Stimulated activated CD8-positive, alpha-beta memory T cell treated with anti-CD3 and anti-CD28 coated beads, Interleukin-12 subunit alpha, Interleukin-12 subunit beta, amount 100 ng/mL, for 24 hours (primary cell): Measurements from ENCODE around the gene FAM83C.
"Not testable (repeated sequence)": the region's sequence is repeated elsewhere in the genome, so short reads cannot be mapped to it uniquely, and the experiment has no call there.

ENCODE experiments used
- DNase-seq: peaks from one replicate; pipeline ENCODE4 v3.0.0-alpha.2; 2020; ENCODE audit errors: extremely low read depth

Gene FAM83C

DNA sequence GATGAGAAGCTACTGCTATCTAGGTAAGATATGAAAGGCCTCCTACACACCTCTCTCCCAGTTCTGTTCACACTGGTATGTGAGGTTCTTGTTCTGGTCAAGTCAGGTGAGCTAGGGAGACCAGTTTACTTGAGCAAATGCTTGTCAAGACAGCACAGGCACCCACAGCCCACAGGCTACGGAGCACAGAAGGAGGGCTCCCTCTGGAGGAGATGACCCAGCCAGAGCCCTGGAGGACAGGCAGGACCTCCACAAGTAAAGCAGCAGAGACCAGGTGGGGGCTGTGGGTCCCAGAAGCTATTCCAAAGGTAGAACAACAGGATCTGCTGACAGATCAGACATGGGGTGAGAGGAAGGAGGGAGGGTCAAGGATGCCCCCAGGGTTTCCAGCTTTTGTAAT, 27.5 kb downstream of the FAM83C start:
- DNase-seq: no peak

DNA sequence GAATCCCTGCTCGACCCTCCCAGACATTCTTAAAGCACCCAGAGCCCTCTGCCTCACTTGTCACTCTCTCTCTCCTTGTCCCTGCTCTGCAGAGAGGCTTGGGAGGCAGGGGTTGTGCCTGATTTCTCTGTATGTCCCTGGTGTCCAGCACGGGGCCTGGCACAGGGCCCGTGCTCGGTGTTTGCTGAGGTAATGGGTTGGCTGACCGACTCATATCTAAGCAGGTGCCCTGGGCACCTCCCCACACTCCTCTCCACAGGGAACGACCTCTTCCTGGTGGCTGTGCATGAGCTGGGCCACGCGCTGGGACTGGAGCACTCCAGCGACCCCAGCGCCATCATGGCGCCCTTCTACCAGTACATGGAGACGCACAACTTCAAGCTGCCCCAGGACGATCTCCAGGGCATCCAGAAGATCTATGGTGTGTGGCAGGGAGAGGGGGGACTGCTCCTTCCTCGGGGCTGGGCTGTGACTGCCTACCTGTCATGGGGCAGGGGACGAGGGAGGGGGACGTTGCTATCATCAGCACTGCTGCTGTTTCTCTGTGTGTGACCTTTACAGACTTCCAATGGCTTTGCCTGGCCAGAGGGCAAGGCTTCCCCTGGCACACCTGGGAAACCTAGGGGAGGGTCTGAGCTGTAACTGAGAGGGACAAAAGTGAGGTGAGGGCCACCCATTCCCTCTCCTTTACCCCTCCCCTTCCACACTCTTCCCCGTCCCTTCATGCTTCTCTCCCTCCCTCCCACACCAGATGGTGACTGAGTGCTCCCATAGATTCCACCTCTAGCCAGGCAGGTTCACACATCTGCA, 28.5 kb downstream of the FAM83C start:
- no peak for DNase-seq

DNA sequence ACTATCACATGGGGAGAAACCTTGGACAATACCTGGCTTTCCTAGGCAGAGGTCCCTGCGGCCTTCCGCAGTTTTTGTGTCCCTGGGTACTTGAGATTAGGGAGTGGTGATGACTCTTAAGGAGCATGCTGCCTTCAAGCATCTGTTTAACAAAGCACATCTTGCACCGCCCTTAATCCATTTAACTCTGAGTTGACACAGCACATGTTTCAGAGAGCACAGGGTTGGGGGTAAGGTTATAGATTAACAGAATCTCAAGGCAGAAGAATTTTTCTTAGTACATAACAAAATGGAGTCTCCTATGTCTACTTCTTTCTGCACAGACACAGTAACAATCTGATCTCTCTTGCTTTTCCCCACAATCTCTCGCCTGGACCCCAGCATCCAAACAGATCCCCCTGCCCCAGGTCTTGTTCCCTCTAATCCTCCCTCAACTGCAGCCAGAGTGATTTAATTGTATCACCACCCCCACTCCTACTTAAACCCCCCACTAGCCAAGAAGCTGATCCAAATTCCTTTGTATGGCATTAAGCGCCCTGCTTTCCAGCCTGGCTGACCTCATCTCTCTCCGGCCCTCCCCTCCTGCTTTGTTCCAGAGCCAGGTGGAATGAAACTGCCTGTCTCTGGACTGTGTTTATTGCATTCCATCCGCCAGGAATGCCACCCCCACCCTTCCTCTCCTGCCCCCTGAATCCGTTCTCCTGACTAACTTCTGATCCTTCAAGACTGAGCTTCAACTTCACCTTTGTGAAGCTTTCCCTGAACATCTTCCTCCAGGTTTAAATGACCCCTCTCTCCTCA, 29.3 kb downstream of the FAM83C start:
- not testable (repeated sequence) for DNase-seq

DNA sequence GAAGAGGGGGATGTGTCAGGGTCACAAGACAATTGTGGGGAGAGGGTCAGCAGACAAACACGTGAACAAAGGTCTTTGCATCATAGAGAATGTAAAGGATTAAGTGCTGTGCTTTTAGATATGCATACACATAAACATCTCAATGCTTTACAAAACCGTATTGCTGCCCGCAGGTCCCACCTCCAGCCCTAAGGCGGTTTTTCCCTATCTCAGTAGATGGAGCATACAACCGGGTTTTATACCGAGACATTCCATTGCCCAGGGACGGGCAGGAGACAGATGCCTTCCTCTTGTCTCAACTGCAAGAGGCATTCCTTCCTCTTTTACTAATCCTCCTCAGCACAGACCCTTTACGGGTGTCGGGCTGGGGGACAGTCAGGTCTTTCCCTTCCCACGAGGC, 29.9 kb downstream of the FAM83C start:
- DNase-seq: not testable (repeated sequence)

DNA sequence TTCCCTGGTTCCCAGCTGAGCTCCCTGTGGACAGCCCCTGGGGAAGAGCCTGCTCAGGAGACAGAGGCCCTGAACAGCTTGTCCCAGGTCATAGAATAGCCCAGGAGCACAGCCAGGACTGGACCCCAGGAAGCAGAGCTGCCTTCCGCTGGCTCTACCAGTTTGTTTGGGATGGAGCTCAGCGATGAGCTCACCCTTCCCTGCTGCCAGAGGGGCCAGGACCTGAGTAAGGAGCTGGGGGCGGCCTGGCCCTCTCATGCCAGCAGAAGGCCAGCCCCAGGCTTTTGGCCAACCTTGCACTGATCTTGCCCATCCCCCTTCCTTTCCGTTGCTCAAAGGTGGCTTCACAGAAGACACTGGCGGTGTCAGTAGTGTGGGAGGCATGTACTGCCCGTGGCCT, 31.8 kb downstream of the FAM83C start:
- DNase-seq: no peak

DNA sequence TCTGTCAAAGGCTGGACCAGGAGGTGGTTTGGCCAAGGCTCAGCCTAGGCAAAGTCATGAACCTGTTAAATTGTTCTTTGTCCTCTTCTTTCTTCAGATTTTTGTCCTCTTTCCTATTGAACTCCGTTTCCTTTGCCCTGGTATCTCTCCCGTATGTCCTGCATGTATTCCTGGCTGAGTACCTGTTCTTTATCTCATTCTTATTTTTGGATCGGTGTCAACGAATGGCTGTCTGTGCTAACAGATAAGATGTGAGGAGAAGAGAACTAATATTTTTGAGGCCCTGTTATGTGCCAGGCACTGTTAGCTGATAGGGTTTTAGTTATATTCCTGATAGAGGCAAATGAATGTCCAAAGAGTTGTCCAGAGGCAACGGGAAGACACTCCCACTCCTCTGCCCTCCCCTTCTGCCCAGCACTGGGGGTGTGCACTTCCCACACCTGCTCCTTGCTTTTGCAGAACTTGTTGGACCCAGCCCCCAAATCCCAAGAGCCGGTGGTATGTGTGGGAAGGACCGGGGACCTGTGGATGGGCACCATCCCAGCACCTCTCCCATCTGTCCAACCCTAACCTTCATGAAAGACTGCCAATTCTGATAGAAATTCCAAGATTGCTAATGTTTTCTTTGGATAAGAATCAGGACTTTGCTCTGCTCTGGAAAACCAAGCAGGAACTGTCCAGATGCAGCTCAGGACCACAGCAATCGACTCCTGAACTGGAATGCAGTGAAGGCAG, 34.9 kb downstream of the FAM83C start:
- DNase-seq: no peak

DNA sequence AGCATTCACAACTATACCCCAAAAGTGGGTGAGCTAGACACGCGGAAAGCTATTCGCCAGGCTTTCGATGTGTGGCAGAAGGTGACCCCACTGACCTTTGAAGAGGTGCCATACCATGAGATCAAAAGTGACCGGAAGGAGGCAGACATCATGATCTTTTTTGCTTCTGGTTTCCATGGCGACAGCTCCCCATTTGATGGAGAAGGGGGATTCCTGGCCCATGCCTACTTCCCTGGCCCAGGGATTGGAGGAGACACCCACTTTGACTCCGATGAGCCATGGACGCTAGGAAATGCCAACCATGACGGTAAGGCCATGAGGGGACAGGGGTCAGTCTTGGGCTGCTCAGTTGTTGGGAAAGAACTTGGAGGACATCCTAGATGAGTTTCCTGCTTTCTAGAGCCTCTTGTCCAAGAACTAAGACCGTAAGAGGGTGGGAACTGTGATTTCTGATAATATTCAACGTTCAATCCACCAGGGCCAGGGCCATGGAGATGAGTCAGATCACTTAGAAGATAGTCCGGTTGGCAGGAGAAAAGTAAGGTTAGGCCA, 37.7 kb downstream of the FAM83C start:
- no peak for DNase-seq

DNA sequence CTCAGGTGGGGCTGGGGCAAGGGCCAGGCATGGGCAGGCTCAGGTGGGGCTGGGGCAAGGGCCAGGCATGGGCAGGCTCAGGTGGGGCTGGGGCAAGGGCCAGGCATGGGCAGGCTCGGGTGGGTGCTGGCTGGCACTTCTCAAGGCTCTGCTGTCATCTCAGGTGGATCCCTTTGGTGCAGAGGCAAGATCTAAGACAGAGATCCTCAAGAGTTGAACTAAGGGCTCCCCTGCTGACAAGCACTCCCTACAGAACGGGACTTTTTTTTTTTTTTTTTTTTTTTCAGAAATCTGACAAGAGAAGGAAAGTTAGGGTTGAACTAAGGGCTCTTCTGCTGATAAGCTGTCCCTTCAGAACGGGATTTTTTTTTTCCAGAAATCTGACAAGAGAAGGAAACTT, 39.2 kb downstream of the FAM83C start:
- DNase-seq: no peak

DNA sequence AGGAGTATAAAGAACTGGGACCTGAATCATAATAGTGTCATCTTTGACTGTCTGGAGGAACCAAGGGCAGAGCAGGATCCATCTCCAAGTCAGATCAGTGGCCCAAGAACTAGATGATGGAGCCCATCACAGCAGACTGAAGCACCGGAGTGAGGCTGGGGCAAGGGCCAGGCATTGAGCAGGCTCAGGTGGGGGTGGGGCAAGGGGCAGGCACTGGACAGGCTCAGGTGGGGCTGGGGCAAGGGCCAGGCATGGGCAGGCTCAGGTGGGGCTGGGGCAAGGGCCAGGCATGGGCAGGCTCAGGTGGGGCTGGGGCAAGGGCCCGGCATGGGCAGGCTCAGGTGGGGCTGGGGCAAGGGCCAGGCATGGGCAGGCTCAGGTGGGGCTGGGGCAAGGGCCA, 39.6 kb downstream of the FAM83C start:
- not testable (repeated sequence) for DNase-seq

DNA sequence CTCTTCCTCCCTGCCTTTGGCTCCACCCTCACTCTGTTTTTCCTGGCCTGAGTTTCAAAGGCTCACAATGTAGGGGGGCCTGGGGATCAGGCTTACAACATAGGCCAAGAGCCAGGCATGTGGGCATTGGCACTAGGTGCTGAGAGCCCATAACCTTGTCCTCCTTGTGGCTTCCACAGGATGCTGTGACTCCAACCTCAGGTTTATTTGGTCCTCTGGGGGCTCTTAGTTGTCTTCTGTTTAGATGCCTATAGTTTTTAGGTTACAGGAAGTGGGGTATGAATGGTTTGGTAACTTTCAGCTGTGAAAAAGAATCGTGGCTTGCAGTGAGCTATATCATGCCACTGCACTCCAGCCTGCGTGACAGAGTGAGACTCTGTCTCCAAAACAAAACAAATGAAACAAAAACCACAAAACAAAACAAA, 40.2 kb downstream of the FAM83C start:
- DNase-seq: no peak

DNA sequence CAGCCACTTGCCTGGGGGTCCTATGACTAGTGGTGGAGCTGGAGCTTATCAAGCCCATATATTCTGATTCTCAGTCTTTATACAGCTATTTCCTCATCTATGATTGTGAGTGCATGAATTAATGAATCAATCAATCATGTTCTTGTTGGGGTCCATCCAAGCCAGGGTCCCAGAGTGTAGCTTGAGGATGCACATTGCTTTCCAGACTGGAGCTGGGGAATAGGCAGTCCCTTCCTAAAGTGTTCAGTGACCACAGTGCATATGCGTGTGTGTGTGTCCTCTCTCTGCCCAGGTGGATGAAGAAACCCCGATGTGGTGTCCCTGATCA, 40.6 kb downstream of the FAM83C start:
- no peak for DNase-seq

DNA sequence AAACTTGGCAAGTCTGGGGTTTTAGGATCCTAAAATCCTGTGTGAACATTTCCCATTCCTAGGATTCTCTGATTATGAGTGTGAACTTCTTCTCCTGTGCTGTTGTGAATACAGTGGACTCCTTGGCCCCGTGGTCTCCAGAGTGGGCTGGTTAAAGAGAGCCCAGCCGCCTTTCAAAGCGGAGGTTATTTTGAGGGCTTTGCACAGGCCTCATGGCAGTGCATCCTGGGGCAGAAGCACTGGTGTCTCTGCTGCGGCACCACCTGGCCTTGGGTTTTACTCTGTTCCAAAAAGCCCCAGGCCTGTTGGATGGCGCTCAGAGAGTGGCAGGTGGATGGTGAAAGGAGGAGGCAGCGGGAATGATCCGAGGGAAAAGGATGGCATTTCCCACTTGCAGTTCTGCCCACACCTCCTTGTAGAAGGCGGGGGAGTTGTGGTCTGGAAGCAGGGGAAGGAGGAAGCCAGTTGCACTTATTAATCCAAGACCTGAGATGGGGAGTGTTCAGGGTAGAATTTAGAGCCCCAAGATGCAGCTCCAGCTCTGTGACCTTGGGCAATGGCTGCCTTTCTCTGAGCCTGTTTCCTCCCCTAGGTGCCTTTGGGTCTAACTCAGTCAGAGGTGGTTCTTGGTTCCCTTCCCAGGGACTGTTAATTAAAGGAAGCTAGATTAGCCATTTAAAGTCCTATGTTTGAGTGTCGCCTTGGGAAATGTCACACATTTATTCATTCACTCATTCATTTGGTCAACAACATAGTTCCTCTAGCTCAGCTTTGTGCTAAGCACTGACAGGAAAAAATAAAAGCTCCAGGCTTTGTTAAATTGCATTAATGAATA, 43.4 kb downstream of the FAM83C start:
- DNase-seq: no peak

DNA sequence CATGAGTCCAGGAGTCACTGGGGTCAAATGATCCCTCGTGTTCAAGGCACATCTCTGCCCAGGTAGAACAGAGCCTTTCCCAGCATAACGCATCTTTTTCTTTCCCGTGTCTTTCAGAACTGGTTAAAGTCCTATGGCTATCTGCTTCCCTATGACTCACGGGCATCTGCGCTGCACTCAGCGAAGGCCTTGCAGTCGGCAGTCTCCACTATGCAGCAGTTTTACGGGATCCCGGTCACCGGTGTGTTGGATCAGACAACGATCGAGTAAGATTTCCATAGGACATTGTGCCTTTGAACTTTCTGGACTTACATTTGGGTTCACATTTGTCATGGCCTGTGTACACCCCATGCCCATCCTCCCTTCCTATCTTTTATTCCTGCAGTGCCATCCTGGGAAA, 45.5 kb downstream of the FAM83C start:
- DNase-seq: no peak

DNA sequence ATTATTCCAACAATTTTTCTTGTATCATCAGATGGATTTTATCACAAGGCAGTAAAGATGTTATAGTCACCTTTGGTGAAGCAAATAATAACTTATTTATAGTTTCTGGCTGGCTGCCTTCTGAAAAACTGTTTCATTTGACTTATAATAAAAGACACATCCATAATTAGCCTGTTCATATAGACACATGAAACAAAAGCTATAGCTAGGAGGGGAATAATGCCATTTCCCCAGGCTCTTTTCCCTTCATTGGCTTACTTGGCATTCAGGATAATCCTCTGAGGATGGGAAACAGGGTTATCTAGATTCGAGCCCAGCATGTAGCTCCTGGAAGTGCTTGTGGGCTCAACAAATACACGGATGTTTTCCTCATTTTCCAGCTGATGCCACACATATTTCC, 48.2 kb downstream of the FAM83C start:
- DNase-seq: no peak

DNA sequence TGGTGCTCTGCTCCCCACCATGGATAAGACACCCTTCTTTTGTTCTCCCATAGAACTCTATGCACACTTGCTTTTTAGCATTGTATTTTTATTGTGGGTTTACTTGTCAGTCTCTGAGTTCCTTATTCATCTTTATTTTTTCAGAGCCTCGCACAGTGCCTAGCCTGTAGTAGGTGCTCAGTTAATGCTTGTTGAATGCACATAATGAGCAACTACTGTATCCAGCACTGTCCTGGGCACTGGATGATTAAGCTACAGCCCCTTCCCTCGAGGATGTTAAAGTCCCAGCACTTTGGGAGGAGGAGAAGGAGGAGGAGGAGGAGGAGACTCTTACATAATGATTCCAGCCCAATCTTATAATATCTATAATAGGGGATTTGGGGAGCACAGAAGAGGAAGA, 48.9 kb downstream of the FAM83C start:
- no peak for DNase-seq

DNA sequence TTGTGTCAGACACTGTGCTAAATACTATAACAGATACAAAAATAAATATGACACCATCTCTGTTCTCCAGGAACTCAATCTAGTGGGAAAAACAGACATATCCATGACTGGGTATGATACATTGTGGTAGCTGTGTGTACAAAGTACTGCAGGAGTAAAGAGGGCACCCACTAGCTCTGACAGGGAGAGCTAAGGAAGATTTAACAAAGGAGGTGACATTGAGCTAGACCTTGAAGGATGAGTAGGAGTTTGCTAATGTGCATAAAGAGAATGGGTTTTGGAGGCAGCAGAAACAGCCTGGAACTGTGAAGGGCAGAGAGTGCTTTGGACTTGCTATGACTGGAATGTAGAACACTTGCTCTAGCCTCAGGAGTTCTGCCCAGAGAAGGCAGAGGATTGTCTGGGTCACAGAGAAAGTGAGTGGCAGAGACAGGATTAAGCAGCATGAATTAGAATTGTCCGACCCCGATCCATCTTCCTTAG, 51.4 kb downstream of the FAM83C start:
- DNase-seq: no peak

DNA sequence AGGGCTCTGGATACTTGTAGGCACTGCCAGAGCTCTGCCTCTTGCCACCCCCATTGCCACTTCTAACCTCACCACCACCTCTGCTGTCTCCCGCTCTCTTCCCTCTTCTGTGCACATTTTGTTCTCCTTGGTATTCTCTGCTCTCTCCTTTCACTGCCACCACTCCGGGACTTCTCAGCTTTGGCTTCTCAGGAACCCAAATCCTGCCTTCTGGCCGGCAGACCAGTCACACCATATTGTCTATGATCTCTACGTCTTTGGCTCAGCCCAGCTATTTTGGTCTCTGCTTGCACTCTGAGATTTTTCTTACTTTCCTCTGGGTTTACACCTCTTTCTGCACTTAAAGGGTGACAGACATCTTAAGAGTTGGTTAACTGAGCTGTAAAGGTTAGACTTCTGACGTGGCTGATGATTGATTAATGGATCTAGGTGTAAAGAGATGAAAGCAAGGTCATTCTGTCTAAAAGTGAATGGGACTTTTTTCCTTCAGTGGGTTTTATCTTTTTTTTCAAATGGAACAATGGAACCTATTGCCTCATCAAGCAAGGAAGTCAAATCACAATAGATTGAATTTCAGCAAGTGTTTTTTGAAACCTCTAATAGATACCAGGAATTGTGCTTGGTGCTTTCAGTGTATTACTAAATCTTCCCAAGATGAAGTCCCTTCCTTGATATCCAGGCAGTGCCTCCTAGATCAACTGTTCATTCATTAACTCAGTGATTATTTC, 52.0 kb downstream of the FAM83C start:
- DNase-seq: no peak

DNA sequence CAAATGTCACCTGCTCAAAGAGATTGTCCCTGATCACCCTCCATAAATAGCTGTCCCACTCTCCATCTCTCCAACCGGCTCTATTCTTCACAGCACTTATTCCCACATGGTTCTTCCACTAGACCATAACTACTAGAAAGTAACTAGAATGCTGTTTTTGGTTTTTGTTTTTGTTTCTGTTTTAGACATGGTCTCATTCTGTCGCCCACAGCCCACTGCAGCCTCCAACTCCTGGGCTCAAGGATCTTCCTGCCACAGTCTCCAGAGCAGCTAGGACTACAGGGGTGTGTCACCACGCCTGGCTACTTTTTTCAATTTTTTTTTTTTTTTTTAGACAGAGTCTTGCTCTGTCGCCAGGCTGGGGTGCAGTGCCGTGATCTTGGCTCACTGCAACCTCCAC, 53.5 kb downstream of the FAM83C start:
- no peak for DNase-seq

DNA sequence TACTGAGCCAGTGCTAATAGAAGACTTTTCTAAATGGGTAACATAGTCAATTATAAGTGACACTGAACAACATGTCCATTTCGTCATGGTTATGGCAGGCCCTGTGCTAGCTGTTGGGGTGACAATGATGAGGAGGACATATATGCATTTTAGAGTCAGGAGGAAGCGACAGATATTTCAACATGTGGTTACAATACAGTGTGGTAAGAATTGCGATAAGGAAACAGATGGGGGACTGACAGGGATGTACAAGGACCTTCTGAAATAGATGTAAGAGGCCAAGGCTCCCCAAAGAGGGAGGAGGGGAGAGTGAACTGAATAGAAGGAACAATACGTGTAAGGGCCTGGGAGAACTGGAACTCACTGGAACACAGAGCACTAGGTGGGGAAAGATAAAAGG, 54.1 kb downstream of the FAM83C start:
- DNase-seq: no peak

DNA sequence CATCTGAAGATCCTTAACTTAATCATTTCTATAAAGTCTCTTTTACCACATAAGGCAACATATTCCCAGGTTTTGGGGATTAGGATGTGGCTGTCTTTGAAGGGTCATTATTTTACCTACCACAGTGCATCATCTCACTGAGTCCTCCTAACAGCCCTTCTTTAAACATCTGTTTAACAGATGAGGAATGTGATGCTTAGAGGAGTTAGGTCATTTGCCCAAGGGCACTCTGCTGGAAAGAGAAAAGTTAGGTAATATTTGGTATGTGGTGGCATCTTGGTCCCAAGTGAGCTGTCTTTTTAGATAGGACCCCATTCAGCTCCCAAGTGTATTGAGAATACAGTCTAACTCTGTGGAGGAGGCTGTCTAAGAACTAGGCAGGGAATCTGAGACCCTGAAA, 54.7 kb downstream of the FAM83C start:
- no peak for DNase-seq

DNA sequence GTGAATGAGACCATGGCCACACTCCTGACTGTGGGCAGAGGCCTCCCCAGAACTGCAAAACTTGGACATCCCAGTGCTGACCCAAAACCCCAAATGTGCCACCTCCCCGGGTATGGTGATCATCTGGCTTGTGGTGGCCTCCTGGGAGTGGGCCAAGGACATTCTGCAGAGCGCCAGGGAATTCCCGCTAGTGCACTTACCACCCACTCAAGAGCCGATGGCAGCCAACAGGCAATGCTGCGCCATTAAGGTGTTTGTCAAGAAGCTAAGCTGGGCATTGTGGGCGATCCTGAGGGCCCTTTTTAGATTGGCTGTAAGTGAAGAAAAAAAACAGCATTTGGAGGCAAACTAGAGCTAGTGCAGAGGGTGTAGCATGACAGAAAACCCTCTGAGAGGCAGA, 56.3 kb downstream of the FAM83C start:
- no peak for DNase-seq
